Measurements from ENCODE around the gene UNCX. TPM values are rescaled to one million over a fixed set of nuclear protein-coding genes. Genes with fewer than 3 reads are reported as not detected.

UNCX gene
- total and polyA plus RNA-seq, 2 of the 8 experiments (the other 6 are each of a cell fraction or from before 2014, with no cell fraction given): not detected

GRCh38 chr7:1201916-1202315, 30.8 kb upstream of the UNCX start:
- H3K14ac ChIP-seq (ENCODE audit: insufficient read length): no peak overlapping the region
- H3K27me3 ChIP-seq (replicated peaks in 1 of 4; ENCODE audit: control insufficient read depth in 3 of 4, extremely low read depth in 1 of 4, insufficient read depth in 3 of 4, low read length in 3 of 4): no peaks in the 10 kb centered on the region
- 95% methylated on average over 15 of the region's 15 CpGs; no CpG with 5 or more reads in 1 of the 2 experiments for WGBS, 2 experiments (ENCODE audit: extremely low coverage in 1 of 2, insufficient coverage in 1 of 2, insufficient read length in 1 of 2, insufficient replicate concordance in 2 of 2, low coverage in 1 of 2, low lambda C conversion rate in 2 of 2, missing lambda C conversion rate in 1 of 2)
- H3K4ac ChIP-seq (replicated peaks; ENCODE audit: insufficient read length, low read depth, low read length): no peak overlapping the region
- H3K4me1 ChIP-seq (replicated peaks in 1 of 4; ENCODE audit: control insufficient read depth in 3 of 4, insufficient read depth in 4 of 4, low read length in 3 of 4): no peaks in the 10 kb centered on the region
- H3K79me1 ChIP-seq (ENCODE audit: low read depth, low read length): no peaks in the 10 kb centered on the region
- no peak overlapping the region for H3K18ac ChIP-seq (ENCODE audit: extremely low read depth, low read length)
- H4K20me1 ChIP-seq (replicated peaks in 1 of 2; ENCODE audit: control insufficient read depth in 1 of 2, insufficient read depth in 2 of 2, low read length in 2 of 2): no peaks in the 10 kb centered on the region
- no peak overlapping the region for H2BK20ac ChIP-seq (ENCODE audit: low read length)
- H3K23me2 ChIP-seq (ENCODE audit: low read depth, low read length): no peaks in the 10 kb centered on the region
- H3K79me2 ChIP-seq (ENCODE audit: control insufficient read depth in 1 of 2, insufficient read depth in 2 of 2, low read length in 2 of 2): no peaks in the 10 kb centered on the region
- H2BK12ac ChIP-seq (ENCODE audit: low read depth, low read length): no peak overlapping the region
- H2BK5ac ChIP-seq (ENCODE audit: low read depth, low read length): no peak overlapping the region
- no peak overlapping the region for H3K4me3 ChIP-seq (ENCODE audit: extremely low read depth in 1 of 4, insufficient read depth in 2 of 4, low read depth in 3 of 4, low read length in 4 of 4)
- no peak overlapping the region for H2BK15ac ChIP-seq (ENCODE audit: low read length)
- no peak overlapping the region for H4K5ac ChIP-seq (ENCODE audit: insufficient read length, low read depth, low read length)
- H2BK120ac ChIP-seq (replicated peaks; ENCODE audit: low read depth, low read length): no peak overlapping the region
- DNase-seq (ENCODE audit: low read depth in 1 of 2, low spot score in 2 of 2) (no peak), FAIRE-seq (no peak)
- H3K9ac ChIP-seq (replicated peaks in 1 of 4; ENCODE audit: extremely low read depth in 1 of 4, low read depth in 3 of 4, low read length in 3 of 4): no peak overlapping the region
- no peaks in the 10 kb centered on the region for H3K36me3 ChIP-seq (ENCODE audit: control insufficient read depth in 2 of 4, insufficient read depth in 4 of 4, low read length in 3 of 4)
- no peak overlapping the region for H3K4me2 ChIP-seq (ENCODE audit: insufficient read depth in 1 of 2, low read depth in 2 of 2, low read length in 2 of 2)
- ChIA-PET POLR2A (ENCODE audit: partially characterized antibody) (interaction anchor here (1.1 kb wide), 1 partner anchor 37 kb away, joined by 3 read pairs; no protein-coding TSS in a partner anchor), CTCF (ENCODE audit: partially characterized antibody) (interaction anchor here (0.7 to 2.8 kb wide), 3 partner anchors 9 to 1153 kb away, joined by 3 to 8 read pairs (median 3); no protein-coding TSS in a partner anchor)
- no peak overlapping the region for H3K56ac ChIP-seq (replicated peaks; ENCODE audit: insufficient read length, low read depth, low read length)
- no peaks in the 10 kb centered on the region for H3K9me3 ChIP-seq (ENCODE audit: insufficient read depth in 2 of 2, low read depth in 1 of 2, low read length in 1 of 2)
- H4K91ac ChIP-seq (replicated peaks; ENCODE audit: insufficient read length, low read length): no peak overlapping the region
- H2AFZ ChIP-seq (ENCODE audit: low read length): no peak overlapping the region
- H3K27ac ChIP-seq (ENCODE audit: low read depth, low read length): no peak overlapping the region
- H4K8ac ChIP-seq (ENCODE audit: extremely low read depth, insufficient read depth, low read length): no peak overlapping the region
- H2AK5ac ChIP-seq (ENCODE audit: low read depth, low read length): no peak overlapping the region
- no peak overlapping the region for H3K23ac ChIP-seq (ENCODE audit: insufficient read length)
